MM.1S (cell line): Measurements from ENCODE around the gene FARS2.

Experiments
- CTCF ChIP-seq: fragments of 300-600 bp; sonication (generic); IDR thresholded peaks from 2 replicates; pipeline ENCODE4 v1.5.1; 2016; ENCODE audit warnings: antibody characterized with exemption, low read length, mixed read lengths
- EZH2 ChIP-seq: fragments of 300-600 bp; sonication (generic); optimal IDR thresholded peaks from 2 replicates; pipeline ENCODE3; 2017; ENCODE audit warnings: low read depth, mild to moderate bottlenecking, antibody characterized with exemption, low read length, mixed read lengths
- EZH2phosphoT487 ChIP-seq: fragments of 300-600 bp; sonication (generic); IDR thresholded peaks from 2 replicates; pipeline ENCODE4 v1.6.1; 2018; ENCODE audit warnings: antibody characterized with exemption, low read length

DNA sequence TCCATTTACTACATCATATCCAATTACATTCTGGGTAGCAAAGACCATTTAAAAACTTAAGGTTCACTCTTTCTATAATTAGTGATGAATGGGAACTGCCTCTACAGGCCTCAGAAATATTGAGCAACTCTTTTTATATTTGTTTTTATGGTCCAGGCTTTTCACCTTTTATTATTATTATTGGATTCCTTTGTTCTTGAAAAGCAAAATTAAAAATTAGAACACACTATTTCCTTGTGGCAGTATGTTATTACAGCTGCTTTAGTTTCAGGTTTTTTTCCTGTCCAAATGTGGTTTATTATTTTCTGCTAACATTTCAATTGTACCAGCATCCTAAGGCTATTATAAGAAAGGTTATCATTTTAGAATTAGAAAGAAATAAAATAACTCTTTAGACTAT is 150.1 kb downstream of the FARS2 start:
- no peak for TF ChIP-seq CTCF
- no peak for TF ChIP-seq EZH2
- TF ChIP-seq EZH2phosphoT487, result no peak
